LNCAP (cell line): ENCODE measurements around the gene MICB.

Experiments used
- CTCF ChIP-seq: fragments of 450-650 bp; IDR thresholded peaks from 2 replicates; pipeline ENCODE4 v1.5.1; 2017; ENCODE audit warnings: mild to moderate bottlenecking

MICB gene

DNA sequence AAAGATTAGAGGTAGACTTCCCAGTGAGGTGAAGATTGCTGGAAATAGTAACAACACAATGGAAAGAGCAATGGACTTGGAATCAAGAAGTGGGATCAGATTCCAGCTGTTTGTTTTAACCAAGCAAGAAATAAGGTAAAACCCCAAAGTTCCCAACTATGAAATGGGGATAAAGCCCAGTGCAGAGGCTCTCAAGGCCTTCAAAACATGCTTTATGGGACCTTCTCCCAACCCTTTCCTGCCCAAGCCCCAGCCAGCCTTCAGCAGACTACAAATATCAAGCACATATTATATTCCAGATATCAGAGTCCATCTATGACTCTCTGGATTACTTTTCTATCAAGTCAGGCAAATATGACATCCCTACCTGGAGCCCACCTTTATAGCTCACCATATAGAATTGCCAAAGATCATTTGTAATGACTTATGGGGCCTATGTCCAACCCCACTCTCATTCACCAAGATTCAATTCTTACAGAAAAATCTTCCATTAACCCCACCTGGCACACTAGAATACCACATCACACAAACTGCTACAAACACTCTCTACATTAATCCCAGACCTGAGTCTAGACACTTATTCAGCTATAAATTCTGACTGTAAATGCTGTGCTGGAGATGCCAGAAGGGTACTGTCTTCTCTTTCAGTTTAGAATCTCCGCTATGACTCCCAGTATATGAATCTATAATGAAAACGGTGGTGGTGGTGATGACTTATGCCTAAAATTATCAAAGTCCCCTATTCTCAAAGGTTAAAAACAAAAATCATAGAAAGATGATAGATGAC is 37.8 kb downstream of the MICB start:
- TF ChIP-seq CTCF = no peak

GRCh38 chr6:31538805-31539400 is 41.0 kb downstream of the MICB start:
- TF ChIP-seq CTCF = no peak

DNA sequence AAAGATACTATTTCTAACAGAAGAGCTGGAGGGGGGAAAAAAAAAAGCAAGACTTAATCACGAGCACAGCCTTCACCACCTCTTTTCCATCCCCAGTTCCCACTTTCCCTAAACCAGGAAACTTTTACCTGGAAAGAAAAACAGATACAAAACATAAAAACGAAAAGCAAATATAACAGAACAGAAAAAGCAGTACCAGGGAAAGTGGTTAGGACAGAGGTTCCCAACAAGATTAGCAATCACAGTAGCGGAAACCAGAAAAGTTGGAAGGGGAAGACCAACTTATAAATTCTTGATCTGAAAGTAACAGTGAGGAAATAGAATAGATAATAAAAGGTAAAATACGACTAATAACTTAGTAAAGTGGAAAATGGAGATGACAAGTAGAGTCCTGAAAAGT is 42.7 kb downstream of the MICB start:
- no peak for TF ChIP-seq CTCF

- no peak for TF ChIP-seq CTCF
Observed at GRCh38 chr6:31541059-31541657, 43.2 kb downstream of the MICB start.

DNA sequence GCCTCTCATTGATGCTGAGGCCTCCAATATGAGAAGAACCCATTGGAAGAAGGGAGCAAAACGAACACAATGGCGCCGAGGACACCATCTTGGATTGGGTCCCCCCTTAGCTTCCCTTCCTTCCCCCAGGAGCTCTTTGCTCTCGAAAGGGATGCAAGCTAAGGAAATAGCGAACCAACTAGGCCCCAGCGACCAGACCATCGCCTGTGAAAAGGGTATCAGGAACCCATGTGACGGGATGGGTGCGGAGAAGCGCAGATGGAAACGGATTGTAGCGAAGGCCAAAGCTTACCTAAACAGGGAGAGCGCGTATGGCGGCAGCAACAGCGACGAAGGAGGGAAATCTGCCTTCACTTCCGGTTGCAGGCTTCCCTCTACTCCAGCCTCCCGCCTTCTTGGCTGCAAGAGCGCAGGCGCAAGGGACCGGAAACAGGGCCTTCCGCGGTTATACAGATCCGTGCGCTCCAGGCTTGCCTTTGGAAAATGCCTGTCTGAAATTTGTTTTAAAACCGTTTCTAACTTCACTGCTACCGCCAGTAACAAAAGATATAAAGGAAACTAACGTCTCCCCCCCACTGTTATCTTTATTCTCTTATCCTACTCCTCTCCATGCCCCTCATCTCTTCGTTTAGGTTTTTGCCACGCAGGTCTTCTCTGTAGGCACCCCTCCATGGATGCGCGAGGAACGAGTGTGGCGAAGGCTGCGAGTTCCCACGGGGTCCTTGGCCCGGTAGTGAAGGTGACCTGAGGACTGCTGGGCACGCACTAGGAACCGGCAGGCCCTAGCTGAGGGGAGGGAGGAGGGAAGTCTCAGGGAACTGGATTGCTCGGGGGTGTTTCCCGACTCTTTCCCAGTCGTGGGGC is 43.9 kb downstream of the MICB start, which contains the start of gene DDX39B:
Gene DDX39B, minus strand, starts transcription at position 346 of the 864 bp plus-strand sequence. CDS start 1,471 bp downstream, outside the sequence.
- TF ChIP-seq CTCF = no peak

- no peak for TF ChIP-seq CTCF
Observed at GRCh38 chr6:31543639-31544038, 45.7 kb downstream of the MICB start.

DNA sequence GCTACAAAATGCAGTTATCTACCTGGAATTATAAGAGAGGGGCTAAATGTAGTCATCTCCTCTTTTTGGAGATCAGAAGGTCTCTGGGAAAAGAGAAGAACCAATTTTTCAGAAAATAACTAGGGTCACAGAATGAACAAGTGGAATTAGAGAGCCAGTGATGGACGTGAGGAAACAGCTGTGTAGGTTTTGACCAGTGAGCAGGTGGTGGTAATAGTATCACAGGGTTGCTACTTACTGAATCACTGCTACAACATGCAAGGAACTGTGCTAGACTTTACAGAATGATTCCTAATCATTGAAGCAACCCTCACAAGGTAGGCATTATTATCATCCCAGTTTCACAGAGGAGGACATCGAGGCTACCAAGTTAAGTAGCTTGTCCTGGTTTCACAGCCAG is 46.7 kb downstream of the MICB start:
- no peak for TF ChIP-seq CTCF
